Measurements from ENCODE around the gene RAB43.
A peak's percentile ranks its signal among the peaks of the same experiment; 100 is the strongest.
"Not testable (repeated sequence)": the region's sequence is repeated elsewhere in the genome, so short reads cannot be mapped to it uniquely, and the experiment has no call there.

RAB43 gene

GRCh38 chr3:129111076-129111780, 10.4 kb downstream of the RAB43 start:
- Mint-ChIP-seq H3K4me1 (peaks cover 29% of the 10 kb centered on the region), H3K36me3 (peaks cover 86% of the 10 kb centered on the region)
- H3K27ac Mint-ChIP-seq; H3K4me3 Mint-ChIP-seq; DNase-seq (ENCODE audit: low spot score in 2 of 2); ATAC-seq; H3K9me3 Mint-ChIP-seq: not testable (repeated sequence)

DNA sequence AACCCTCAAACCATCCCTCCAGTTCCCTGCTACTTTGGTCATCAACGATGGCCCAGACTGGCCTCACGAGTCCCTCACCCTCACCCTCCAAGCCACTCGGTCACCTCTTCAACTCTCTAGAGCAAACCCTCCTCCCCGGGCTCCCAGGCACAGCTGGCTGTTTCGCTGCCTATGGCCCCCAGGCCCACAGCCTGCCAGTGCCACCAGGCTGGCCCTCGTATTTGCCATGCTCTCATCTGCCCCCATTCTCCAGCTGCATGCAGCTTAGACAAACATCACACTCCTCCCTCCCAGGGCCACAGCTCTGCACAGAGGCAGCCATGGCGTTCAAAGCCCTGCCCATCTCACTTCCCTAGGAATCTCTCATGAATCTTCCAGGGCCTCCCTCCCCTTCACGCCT, 13.8 kb downstream of the RAB43 start:
- DNase-seq (ENCODE audit: low spot score in 2 of 2) (no peak), ATAC-seq (no peak)
- H3K36me3 Mint-ChIP-seq = peaks cover 62% of the 10 kb centered on the region
- H3K9me3 Mint-ChIP-seq = no peaks in the 10 kb centered on the region
- peak overlapping the region; percentile 85 for H3K27ac Mint-ChIP-seq
- H3K4me3 Mint-ChIP-seq = no peak overlapping the region
- peaks cover 40% of the 10 kb centered on the region for H3K4me1 Mint-ChIP-seq

- no peak for DNase-seq (ENCODE audit: low spot score in 2 of 2)
- ATAC-seq = no peak
- H3K27ac Mint-ChIP-seq = peak overlapping the region; percentile 85
- peaks cover 54% of the 10 kb centered on the region for H3K36me3 Mint-ChIP-seq
- no peak overlapping the region for H3K4me3 Mint-ChIP-seq
- H3K9me3 Mint-ChIP-seq = no peaks in the 10 kb centered on the region
- H3K4me1 Mint-ChIP-seq = peaks cover 43% of the 10 kb centered on the region
Measured at GRCh38 chr3:129106866-129107565, 14.6 kb downstream of the RAB43 start.

DNA sequence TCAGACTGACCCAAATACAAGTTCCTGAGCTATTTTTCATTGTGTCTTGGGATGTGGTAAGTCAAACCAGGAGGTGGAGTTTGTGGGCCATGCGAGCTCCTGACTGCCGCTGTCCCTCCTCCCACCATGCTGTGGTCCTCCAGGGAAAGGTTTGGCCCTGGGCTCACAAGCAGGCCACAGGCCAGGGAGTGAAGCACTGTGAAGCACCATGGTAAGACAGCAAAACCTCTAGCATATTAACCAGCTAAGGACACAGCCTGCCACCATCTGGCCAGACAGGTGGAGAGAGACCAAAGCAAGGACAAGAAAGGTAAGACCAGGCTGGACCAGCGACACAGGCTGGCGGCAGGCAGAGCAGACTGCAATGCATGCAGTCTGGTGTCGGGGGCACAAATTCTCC, 15.3 kb downstream of the RAB43 start:
- ATAC-seq (no peak), DNase-seq (ENCODE audit: low spot score in 2 of 2) (no peak)
- no peak overlapping the region for H3K4me3 Mint-ChIP-seq
- H3K27ac Mint-ChIP-seq = no peak overlapping the region
- peaks cover 51% of the 10 kb centered on the region for H3K36me3 Mint-ChIP-seq
- peaks cover 50% of the 10 kb centered on the region for H3K4me1 Mint-ChIP-seq
- no peaks in the 10 kb centered on the region for H3K9me3 Mint-ChIP-seq

- peaks cover 51% of the 10 kb centered on the region for H3K36me3 Mint-ChIP-seq
- no peaks in the 10 kb centered on the region for H3K9me3 Mint-ChIP-seq
- peaks cover 53% of the 10 kb centered on the region for H3K4me1 Mint-ChIP-seq
- DNase-seq (ENCODE audit: low spot score in 2 of 2) = no peak
- no peak overlapping the region for H3K4me3 Mint-ChIP-seq
- ATAC-seq = no peak
- no peak overlapping the region for H3K27ac Mint-ChIP-seq
Measured at GRCh38 chr3:129105862-129106261, 15.7 kb downstream of the RAB43 start.

DNA sequence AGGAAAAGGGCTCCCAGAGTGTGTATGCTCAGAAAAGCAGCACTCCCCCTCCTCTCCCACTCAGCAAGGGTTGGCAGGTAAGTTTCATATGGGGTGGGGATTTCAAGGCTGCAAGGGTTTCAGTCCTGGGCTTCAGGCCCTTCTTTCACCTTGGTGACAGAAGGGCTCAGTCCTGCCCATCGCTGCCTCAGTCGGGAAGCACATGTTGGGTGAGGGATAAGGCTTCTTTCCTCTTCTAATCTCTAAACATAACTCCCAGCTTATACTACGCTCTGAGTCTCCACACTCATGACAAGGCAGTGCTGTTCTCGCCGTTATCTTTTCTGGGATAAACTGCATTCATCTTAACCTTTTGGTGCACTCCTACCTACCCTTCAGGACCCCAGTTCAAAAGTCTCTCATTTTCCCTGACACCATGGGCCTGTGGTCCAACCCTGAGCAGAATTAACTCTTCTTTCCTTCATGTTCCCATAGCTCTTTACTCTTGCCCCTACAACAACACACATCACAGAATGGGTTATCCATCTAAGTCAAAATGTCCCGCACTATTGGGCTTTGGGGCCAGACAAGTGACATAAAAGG, 17.0 kb downstream of the RAB43 start:
- peaks cover 48% of the 10 kb centered on the region for H3K36me3 Mint-ChIP-seq
- H3K4me1 Mint-ChIP-seq = peaks cover 61% of the 10 kb centered on the region
- ATAC-seq = no peak
- H3K27ac Mint-ChIP-seq = peak overlapping the region; percentile 73
- H3K9me3 Mint-ChIP-seq = no peaks in the 10 kb centered on the region
- DNase-seq (ENCODE audit: low spot score in 2 of 2) = no peak
- no peak overlapping the region for H3K4me3 Mint-ChIP-seq

GRCh38 chr3:129104051-129104450, 17.6 kb downstream of the RAB43 start:
- Mint-ChIP-seq H3K27ac (peak overlapping the region; percentile 73), H3K4me1 (peaks cover 63% of the 10 kb centered on the region), H3K36me3 (peaks cover 48% of the 10 kb centered on the region), H3K9me3 (no peaks in the 10 kb centered on the region), H3K4me3 (no peak overlapping the region)
- DNase-seq (ENCODE audit: low spot score in 2 of 2) (no peak), ATAC-seq (no peak)

DNA sequence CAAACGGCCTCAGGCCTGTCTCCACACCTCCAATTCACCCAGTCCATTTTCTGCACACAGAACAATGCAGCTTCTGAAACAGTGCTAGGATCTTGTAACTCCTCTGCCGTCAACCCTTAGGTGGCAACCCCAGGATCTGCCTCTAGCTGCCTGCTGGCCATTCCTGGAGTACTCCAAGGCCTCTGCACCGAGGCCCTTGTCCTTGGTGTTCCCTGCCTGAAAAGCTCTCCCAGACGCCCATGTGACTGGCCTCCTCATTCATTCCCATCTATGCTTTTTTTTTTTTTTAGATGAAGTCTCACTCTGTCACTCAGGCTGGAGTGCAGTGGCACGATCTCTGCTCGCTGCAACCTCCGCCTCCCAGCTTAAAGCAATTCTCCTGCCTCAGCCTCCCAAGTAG, 18.3 kb downstream of the RAB43 start:
- Mint-ChIP-seq H3K36me3 (peaks cover 45% of the 10 kb centered on the region), H3K27ac (peak overlapping the region; percentile 73), H3K9me3 (no peaks in the 10 kb centered on the region), H3K4me1 (peaks cover 65% of the 10 kb centered on the region), H3K4me3 (no peak overlapping the region)
- DNase-seq (ENCODE audit: low spot score in 2 of 2) (no peak), ATAC-seq (no peak)

DNA sequence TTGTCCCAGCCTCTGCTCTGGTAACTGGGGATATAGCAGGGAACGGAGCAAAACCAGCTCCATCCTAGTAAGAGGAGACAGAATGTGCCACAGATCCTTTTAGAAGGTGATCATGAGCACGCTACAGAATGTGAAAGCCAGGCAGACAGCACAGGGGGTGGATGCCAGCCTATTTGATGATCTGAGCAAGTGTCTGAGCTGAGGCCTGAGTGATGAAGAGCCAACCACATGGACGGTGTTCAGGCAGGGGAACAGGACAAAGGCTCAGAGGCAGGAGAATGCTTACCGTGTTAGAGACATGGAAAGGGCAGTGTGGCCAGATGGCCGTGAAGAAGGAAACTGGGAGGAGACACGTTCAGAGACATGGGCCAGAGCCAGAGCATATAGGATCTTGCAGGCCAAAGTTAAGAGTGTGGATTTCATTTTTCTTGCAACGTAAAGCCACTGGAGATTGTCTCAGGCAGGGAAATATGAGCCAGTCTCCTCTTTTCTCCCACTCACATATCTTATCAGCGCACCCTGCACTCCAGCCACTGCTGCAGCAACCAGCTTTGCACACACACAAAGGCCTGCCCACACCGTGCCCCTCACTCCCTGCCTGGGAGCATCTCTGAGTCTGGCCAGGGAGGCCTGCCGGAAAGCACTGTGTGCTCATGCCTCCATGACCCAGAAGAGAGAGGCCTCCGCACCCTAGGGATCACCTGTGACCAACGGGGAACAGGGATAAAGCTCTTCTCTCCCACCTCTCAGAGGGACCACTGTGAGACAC, 20.1 kb downstream of the RAB43 start:
- H3K9me3 Mint-ChIP-seq = no peaks in the 10 kb centered on the region
- no peak for ATAC-seq
- no peak for DNase-seq (ENCODE audit: low spot score in 2 of 2)
- H3K27ac Mint-ChIP-seq = peak overlapping the region; percentile 10
- peaks cover 50% of the 10 kb centered on the region for H3K36me3 Mint-ChIP-seq
- H3K4me3 Mint-ChIP-seq = no peak overlapping the region
- peaks cover 71% of the 10 kb centered on the region for H3K4me1 Mint-ChIP-seq

- H3K4me3 Mint-ChIP-seq = no peak overlapping the region
- H3K27ac Mint-ChIP-seq = peak overlapping the region; percentile 6
- H3K4me1 Mint-ChIP-seq = peaks cover 71% of the 10 kb centered on the region
- H3K9me3 Mint-ChIP-seq = no peaks in the 10 kb centered on the region
- DNase-seq (ENCODE audit: low spot score in 2 of 2) (no peak), ATAC-seq (no peak)
- peaks cover 49% of the 10 kb centered on the region for H3K36me3 Mint-ChIP-seq
Measured at GRCh38 chr3:129100274-129100673, 21.3 kb downstream of the RAB43 start.

- H3K27ac Mint-ChIP-seq = no peak overlapping the region
Measured at GRCh38 chr3:129095285-129095684, 26.3 kb downstream of the RAB43 start.

GRCh38 chr3:129088312-129088711, 33.3 kb downstream of the RAB43 start:
- not testable (repeated sequence) for DNase-seq (ENCODE audit: low spot score in 2 of 2); H3K4me3 Mint-ChIP-seq; H3K27ac Mint-ChIP-seq; H3K9me3 Mint-ChIP-seq; H3K4me1 Mint-ChIP-seq
- peak; percentile 3 for ATAC-seq
- H3K36me3 Mint-ChIP-seq = peaks cover 36% of the 10 kb centered on the region

More at GRCh38 chr3:129095285-129095684, 26.3 kb downstream of the RAB43 start:
- H3K9me3 Mint-ChIP-seq = no peaks in the 10 kb centered on the region
- ATAC-seq (no peak), DNase-seq (ENCODE audit: low spot score in 2 of 2) (no peak)
- no peak overlapping the region for H3K4me3 Mint-ChIP-seq
- H3K36me3 Mint-ChIP-seq = peaks cover 76% of the 10 kb centered on the region
- peaks cover 34% of the 10 kb centered on the region for H3K4me1 Mint-ChIP-seq

GRCh38 chr3:129087904-129088303, 33.7 kb downstream of the RAB43 start:
- H3K36me3 Mint-ChIP-seq = peaks cover 32% of the 10 kb centered on the region
- not testable (repeated sequence) for H3K27ac Mint-ChIP-seq; H3K9me3 Mint-ChIP-seq; H3K4me1 Mint-ChIP-seq; DNase-seq (ENCODE audit: low spot score in 2 of 2); H3K4me3 Mint-ChIP-seq
- ATAC-seq = peak; percentile 48

DNA sequence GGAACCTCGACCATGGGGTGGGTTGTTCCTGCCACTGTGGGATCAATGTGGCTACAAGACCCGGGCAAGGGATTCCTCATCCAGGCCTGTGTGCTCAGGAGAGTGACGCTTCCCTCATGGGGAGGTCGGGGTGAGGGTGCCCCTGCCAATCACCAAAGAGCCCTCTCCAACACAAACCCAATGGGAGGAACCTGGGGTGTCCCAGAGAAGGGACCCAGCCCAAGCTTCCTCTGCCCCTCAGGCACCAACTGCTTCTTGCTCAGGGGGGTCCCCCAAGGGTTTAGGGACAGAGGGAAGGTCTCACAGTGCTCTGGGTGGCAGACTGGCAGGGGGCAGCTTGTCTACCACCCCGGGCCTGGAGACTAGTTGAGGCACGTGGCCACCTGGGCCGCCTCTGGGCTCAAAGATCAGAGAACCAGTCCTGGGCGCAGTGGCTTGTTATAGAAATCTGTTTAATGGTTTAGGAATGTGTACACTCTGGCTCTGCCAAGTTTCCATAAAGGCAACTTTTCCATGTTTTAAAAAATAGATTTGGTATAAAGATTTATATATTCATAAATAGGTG, 34.4 kb downstream of the RAB43 start:
- no peak overlapping the region for H3K27ac Mint-ChIP-seq
- peaks cover 25% of the 10 kb centered on the region for H3K36me3 Mint-ChIP-seq
- peaks cover 5% of the 10 kb centered on the region for H3K4me1 Mint-ChIP-seq
- ATAC-seq (no peak), DNase-seq (ENCODE audit: low spot score in 2 of 2) (no peak)
- H3K9me3 Mint-ChIP-seq = no peaks in the 10 kb centered on the region
- H3K4me3 Mint-ChIP-seq = no peak overlapping the region

DNA sequence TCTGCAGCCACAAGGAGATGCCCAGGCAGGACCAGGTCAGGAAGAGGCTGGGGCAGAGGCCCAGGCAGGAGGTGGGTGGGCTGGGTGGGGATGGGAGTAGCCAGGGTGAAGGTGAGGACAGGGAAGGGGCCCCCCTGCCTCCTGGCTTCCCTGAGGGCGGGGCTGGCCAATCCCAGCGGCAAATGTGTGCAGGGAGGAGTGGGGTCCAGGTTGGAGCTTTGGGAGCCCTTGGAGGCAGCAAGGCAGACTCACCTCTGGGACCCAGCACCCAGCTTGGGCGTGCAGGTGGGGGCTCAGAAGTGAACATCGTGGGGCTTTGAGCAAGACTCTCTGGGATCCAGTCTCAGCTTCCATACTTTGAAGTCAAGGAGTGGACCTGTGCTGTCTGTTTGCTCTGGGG, 35.8 kb downstream of the RAB43 start:
- DNase-seq (ENCODE audit: low spot score in 2 of 2) (no peak), ATAC-seq (no peak)
- H3K4me3 Mint-ChIP-seq = no peak overlapping the region
- peaks cover 5% of the 10 kb centered on the region for H3K4me1 Mint-ChIP-seq
- H3K27ac Mint-ChIP-seq = peak overlapping the region; percentile 88
- H3K36me3 Mint-ChIP-seq = peaks cover 17% of the 10 kb centered on the region
- H3K9me3 Mint-ChIP-seq = no peaks in the 10 kb centered on the region

Measured in stimulated activated effector memory CD8-positive, alpha-beta T cell treated with anti-CD3 and anti-CD28 coated beads, Interleukin-12 subunit alpha, Interleukin-12 subunit beta, amount 100 ng/mL, for 72 hours (primary cell).